Measurements from ENCODE around the gene CCDC93.

CCDC93 gene

GRCh38 chr2:117976581-117976980, 37.3 kb downstream of the CCDC93 start:
- H3K27me3 ChIP-seq (replicated peaks; ENCODE audit: control insufficient read depth, insufficient read depth, low read length): no peaks in the 10 kb centered on the region
- H3K36me3 ChIP-seq (ENCODE audit: control insufficient read depth, insufficient read depth, low read length, severe bottlenecking): peaks cover 61% of the 10 kb centered on the region
- H3K9ac ChIP-seq (ENCODE audit: low read length): no peak overlapping the region
- DNase-seq (ENCODE audit: low read depth): no peak
- no peak overlapping the region for H3K4me3 ChIP-seq (ENCODE audit: low read length)
- no peaks in the 10 kb centered on the region for H3K9me3 ChIP-seq (ENCODE audit: control insufficient read depth, low read length)
- H3K4me1 ChIP-seq (ENCODE audit: control insufficient read depth, insufficient read depth, low read length): peaks cover 31% of the 10 kb centered on the region

- H3K4me1 ChIP-seq (ENCODE audit: control insufficient read depth, insufficient read depth, low read length): peaks cover 6% of the 10 kb centered on the region
- no peak for DNase-seq (ENCODE audit: low read depth)
- H3K27me3 ChIP-seq (replicated peaks; ENCODE audit: control insufficient read depth, insufficient read depth, low read length): no peaks in the 10 kb centered on the region
- no peak overlapping the region for H3K9ac ChIP-seq (ENCODE audit: low read length)
- H3K4me3 ChIP-seq (ENCODE audit: low read length): no peak overlapping the region
- no peaks in the 10 kb centered on the region for H3K9me3 ChIP-seq (ENCODE audit: control insufficient read depth, low read length)
- H3K36me3 ChIP-seq (ENCODE audit: control insufficient read depth, insufficient read depth, low read length, severe bottlenecking): peaks cover 88% of the 10 kb centered on the region
Measured at GRCh38 chr2:117973498-117974082, 40.3 kb downstream of the CCDC93 start.

GRCh38 chr2:117972476-117973123, 41.3 kb downstream of the CCDC93 start:
- H3K36me3 ChIP-seq (ENCODE audit: control insufficient read depth, insufficient read depth, low read length, severe bottlenecking): peaks cover 90% of the 10 kb centered on the region
- no peaks in the 10 kb centered on the region for H3K9me3 ChIP-seq (ENCODE audit: control insufficient read depth, low read length)
- no peak overlapping the region for H3K9ac ChIP-seq (ENCODE audit: low read length)
- no peak overlapping the region for H3K4me3 ChIP-seq (ENCODE audit: low read length)
- H3K4me1 ChIP-seq (ENCODE audit: control insufficient read depth, insufficient read depth, low read length): peaks cover 6% of the 10 kb centered on the region
- H3K27me3 ChIP-seq (replicated peaks; ENCODE audit: control insufficient read depth, insufficient read depth, low read length): no peaks in the 10 kb centered on the region
- no peak for DNase-seq (ENCODE audit: low read depth)

- no peaks in the 10 kb centered on the region for H3K27me3 ChIP-seq (replicated peaks; ENCODE audit: control insufficient read depth, insufficient read depth, low read length)
- peaks cover 10% of the 10 kb centered on the region for H3K4me1 ChIP-seq (ENCODE audit: control insufficient read depth, insufficient read depth, low read length)
- no peaks in the 10 kb centered on the region for H3K9me3 ChIP-seq (ENCODE audit: control insufficient read depth, low read length)
- H3K36me3 ChIP-seq (ENCODE audit: control insufficient read depth, insufficient read depth, low read length, severe bottlenecking): peaks cover 70% of the 10 kb centered on the region
- no peak overlapping the region for H3K9ac ChIP-seq (ENCODE audit: low read length)
- H3K4me3 ChIP-seq (ENCODE audit: low read length): no peak overlapping the region
- DNase-seq (ENCODE audit: low read depth): no peak
Measured at GRCh38 chr2:117968722-117969121, 45.1 kb downstream of the CCDC93 start.

- Histone ChIP-seq H3K9ac (ENCODE audit: low read length) (no peak overlapping the region), H3K9me3 (ENCODE audit: control insufficient read depth, low read length) (no peaks in the 10 kb centered on the region), H3K27me3 (replicated peaks; ENCODE audit: control insufficient read depth, insufficient read depth, low read length) (no peaks in the 10 kb centered on the region), H3K36me3 (ENCODE audit: control insufficient read depth, insufficient read depth, low read length, severe bottlenecking) (peaks cover 70% of the 10 kb centered on the region), H3K4me3 (ENCODE audit: low read length) (no peak overlapping the region), H3K4me1 (ENCODE audit: control insufficient read depth, insufficient read depth, low read length) (peaks cover 10% of the 10 kb centered on the region)
- DNase-seq (ENCODE audit: low read depth): no peak
Measured at GRCh38 chr2:117967977-117968718, 45.7 kb downstream of the CCDC93 start.

- no peaks in the 10 kb centered on the region for H3K9me3 ChIP-seq (ENCODE audit: control insufficient read depth, low read length)
Measured at GRCh38 chr2:117963446-117963845, 50.4 kb downstream of the CCDC93 start.

GRCh38 chr2:117961201-117961600, 52.7 kb downstream of the CCDC93 start:
- no peak for DNase-seq (ENCODE audit: low read depth)
- H3K4me1 ChIP-seq (ENCODE audit: control insufficient read depth, insufficient read depth, low read length): peaks cover 13% of the 10 kb centered on the region
- H3K4me3 ChIP-seq (ENCODE audit: low read length): no peak overlapping the region
- H3K9ac ChIP-seq (ENCODE audit: low read length): no peak overlapping the region
- peaks cover 62% of the 10 kb centered on the region for H3K36me3 ChIP-seq (ENCODE audit: control insufficient read depth, insufficient read depth, low read length, severe bottlenecking)
- H3K9me3 ChIP-seq (ENCODE audit: control insufficient read depth, low read length): no peaks in the 10 kb centered on the region
- H3K27me3 ChIP-seq (replicated peaks; ENCODE audit: control insufficient read depth, insufficient read depth, low read length): no peaks in the 10 kb centered on the region

More at GRCh38 chr2:117963446-117963845, 50.4 kb downstream of the CCDC93 start:
- Histone ChIP-seq H3K36me3 (ENCODE audit: control insufficient read depth, insufficient read depth, low read length, severe bottlenecking) (peaks cover 53% of the 10 kb centered on the region), H3K4me3 (ENCODE audit: low read length) (no peak overlapping the region), H3K9ac (ENCODE audit: low read length) (no peak overlapping the region), H3K4me1 (ENCODE audit: control insufficient read depth, insufficient read depth, low read length) (peaks cover 9% of the 10 kb centered on the region), H3K27me3 (replicated peaks; ENCODE audit: control insufficient read depth, insufficient read depth, low read length) (no peaks in the 10 kb centered on the region)
- no peak for DNase-seq (ENCODE audit: low read depth)

GRCh38 chr2:117960231-117960630, 53.6 kb downstream of the CCDC93 start:
- DNase-seq (ENCODE audit: low read depth): peak; percentile 71
- H3K9ac ChIP-seq (ENCODE audit: low read length): no peak overlapping the region
- no peaks in the 10 kb centered on the region for H3K9me3 ChIP-seq (ENCODE audit: control insufficient read depth, low read length)
- H3K4me1 ChIP-seq (ENCODE audit: control insufficient read depth, insufficient read depth, low read length): peaks cover 13% of the 10 kb centered on the region
- peaks cover 71% of the 10 kb centered on the region for H3K36me3 ChIP-seq (ENCODE audit: control insufficient read depth, insufficient read depth, low read length, severe bottlenecking)
- H3K27me3 ChIP-seq (replicated peaks; ENCODE audit: control insufficient read depth, insufficient read depth, low read length): no peaks in the 10 kb centered on the region
- H3K4me3 ChIP-seq (ENCODE audit: low read length): no peak overlapping the region

- Histone ChIP-seq H3K27me3 (replicated peaks; ENCODE audit: control insufficient read depth, insufficient read depth, low read length) (no peaks in the 10 kb centered on the region), H3K9ac (ENCODE audit: low read length) (no peak overlapping the region), H3K4me1 (ENCODE audit: control insufficient read depth, insufficient read depth, low read length) (peaks cover 13% of the 10 kb centered on the region), H3K36me3 (ENCODE audit: control insufficient read depth, insufficient read depth, low read length, severe bottlenecking) (peaks cover 77% of the 10 kb centered on the region), H3K9me3 (ENCODE audit: control insufficient read depth, low read length) (no peaks in the 10 kb centered on the region), H3K4me3 (ENCODE audit: low read length) (no peak overlapping the region)
- peak; percentile 95 for DNase-seq (ENCODE audit: low read depth)
Measured at GRCh38 chr2:117958186-117958585, 55.7 kb downstream of the CCDC93 start.

GRCh38 chr2:117957616-117958015, 56.3 kb downstream of the CCDC93 start:
- no peak for DNase-seq (ENCODE audit: low read depth)
- H3K9me3 ChIP-seq (ENCODE audit: control insufficient read depth, low read length): no peaks in the 10 kb centered on the region
- H3K36me3 ChIP-seq (ENCODE audit: control insufficient read depth, insufficient read depth, low read length, severe bottlenecking): peaks cover 82% of the 10 kb centered on the region
- H3K4me1 ChIP-seq (ENCODE audit: control insufficient read depth, insufficient read depth, low read length): peaks cover 13% of the 10 kb centered on the region
- no peaks in the 10 kb centered on the region for H3K27me3 ChIP-seq (replicated peaks; ENCODE audit: control insufficient read depth, insufficient read depth, low read length)
- no peak overlapping the region for H3K4me3 ChIP-seq (ENCODE audit: low read length)
- no peak overlapping the region for H3K9ac ChIP-seq (ENCODE audit: low read length)

- Histone ChIP-seq H3K4me3 (ENCODE audit: low read length) (no peak overlapping the region), H3K27me3 (replicated peaks; ENCODE audit: control insufficient read depth, insufficient read depth, low read length) (no peaks in the 10 kb centered on the region), H3K9ac (ENCODE audit: low read length) (no peak overlapping the region), H3K4me1 (ENCODE audit: control insufficient read depth, insufficient read depth, low read length) (peaks cover 13% of the 10 kb centered on the region), H3K9me3 (ENCODE audit: control insufficient read depth, low read length) (no peaks in the 10 kb centered on the region), H3K36me3 (ENCODE audit: control insufficient read depth, insufficient read depth, low read length, severe bottlenecking) (peaks cover 93% of the 10 kb centered on the region)
- peak; percentile 66 for DNase-seq (ENCODE audit: low read depth)
Measured at GRCh38 chr2:117956036-117956796, 57.7 kb downstream of the CCDC93 start.
